ENCODE measurements around the gene PIWIL1. TPM values are rescaled to one million over a fixed set of nuclear protein-coding genes. Genes with fewer than 3 reads are reported as not detected.

Gene PIWIL1
- total and polyA plus RNA-seq, 2 donors (not counting 3 experiments of a cell fraction or from before 2014, with no cell fraction given), result not detected

DNA sequence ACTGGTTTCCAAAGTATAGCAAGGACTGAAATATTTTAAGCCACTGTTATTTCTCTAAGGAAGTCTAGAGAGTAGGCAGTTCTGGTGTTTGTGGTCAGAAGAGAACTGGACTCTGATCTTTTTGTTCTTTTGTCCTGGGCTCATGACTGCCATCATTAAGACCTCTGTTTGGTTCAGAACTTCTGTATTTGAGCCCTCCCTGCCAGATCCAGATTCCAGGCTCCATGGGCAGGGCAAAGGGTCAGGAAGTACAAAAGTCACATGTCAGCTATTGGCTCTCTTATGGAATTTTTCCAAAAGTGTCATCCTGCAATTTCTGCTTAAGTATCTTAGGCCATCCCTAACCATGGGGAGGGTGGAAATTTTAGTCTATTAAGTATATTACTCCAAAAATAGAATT is 6.8 kb downstream of the PIWIL1 start:
- BruUV-seq (replicated peaks), result no TSS peak
- intact Hi-C loops (cut with micrococcal nuclease) (no loop called here), dilution Hi-C loops (cut with MboI; ENCODE audit: extremely low pct_ligation_motif_present, low sequenced_read_pairs) (no loop called here)
- ChIA-PET CTCF (no interaction called here), POLR2A (no interaction called here)
- TF ChIP-seq JUN (IDR thresholded peaks at IDR 0.05; ENCODE audit: borderline replicate concordance, insufficient read depth, insufficient read length, low read depth) (no peak), POLR2A (IDR thresholded peaks at IDR 0.05; ENCODE audit: low read depth, low read length) (no peak), GATA2 (IDR thresholded peaks at IDR 0.05; ENCODE audit: insufficient read depth, insufficient read length, low read depth, low read length) (no peak), MYC (IDR thresholded peaks at IDR 0.05; ENCODE audit: low read depth, low read length) (no peak), EZH2 (IDR thresholded peaks at IDR 0.05; ENCODE audit: borderline replicate concordance, low read depth, low read length, severe bottlenecking) (no peak), FOS (IDR thresholded peaks at IDR 0.05; ENCODE audit: borderline replicate concordance, insufficient read depth, low read length) (no peak), POLR2AphosphoS5 (IDR thresholded peaks at IDR 0.05; ENCODE audit: insufficient read depth, low read depth, low read length) (no peak)
- TF ChIP-seq, protein P1, sequence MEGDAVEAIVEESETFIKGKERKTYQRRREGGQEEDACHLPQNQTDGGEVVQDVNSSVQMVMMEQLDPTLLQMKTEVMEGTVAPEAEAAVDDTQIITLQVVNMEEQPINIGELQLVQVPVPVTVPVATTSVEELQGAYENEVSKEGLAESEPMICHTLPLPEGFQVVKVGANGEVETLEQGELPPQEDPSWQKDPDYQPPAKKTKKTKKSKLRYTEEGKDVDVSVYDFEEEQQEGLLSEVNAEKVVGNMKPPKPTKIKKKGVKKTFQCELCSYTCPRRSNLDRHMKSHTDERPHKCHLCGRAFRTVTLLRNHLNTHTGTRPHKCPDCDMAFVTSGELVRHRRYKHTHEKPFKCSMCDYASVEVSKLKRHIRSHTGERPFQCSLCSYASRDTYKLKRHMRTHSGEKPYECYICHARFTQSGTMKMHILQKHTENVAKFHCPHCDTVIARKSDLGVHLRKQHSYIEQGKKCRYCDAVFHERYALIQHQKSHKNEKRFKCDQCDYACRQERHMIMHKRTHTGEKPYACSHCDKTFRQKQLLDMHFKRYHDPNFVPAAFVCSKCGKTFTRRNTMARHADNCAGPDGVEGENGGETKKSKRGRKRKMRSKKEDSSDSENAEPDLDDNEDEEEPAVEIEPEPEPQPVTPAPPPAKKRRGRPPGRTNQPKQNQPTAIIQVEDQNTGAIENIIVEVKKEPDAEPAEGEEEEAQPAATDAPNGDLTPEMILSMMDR (IDR thresholded peaks at IDR 0.05; ENCODE audit: extremely low read depth in 1 of 2, insufficient read depth in 1 of 2, low read depth in 1 of 2, low read length in 2 of 2), result no peak
- TF ChIP-seq, protein P2, sequence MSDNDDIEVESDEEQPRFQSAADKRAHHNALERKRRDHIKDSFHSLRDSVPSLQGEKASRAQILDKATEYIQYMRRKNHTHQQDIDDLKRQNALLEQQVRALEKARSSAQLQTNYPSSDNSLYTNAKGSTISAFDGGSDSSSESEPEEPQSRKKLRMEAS (IDR thresholded peaks at IDR 0.05; ENCODE audit: insufficient read depth, insufficient read length), result no peak
- no peaks in the 10 kb centered on the region for H3K9me1 ChIP-seq (replicated peaks; ENCODE audit: control insufficient read depth, extremely low read depth, insufficient read depth, low read length)
- H2AFZ ChIP-seq (ENCODE audit: low read depth, low read length), result no peak overlapping the region
- no peak for FAIRE-seq
- H4K20me1 ChIP-seq (replicated peaks; ENCODE audit: control insufficient read depth, extremely low read depth, insufficient read depth, low read length), result no peaks in the 10 kb centered on the region
- H3K9me3 ChIP-seq (replicated peaks; ENCODE audit: control insufficient read depth, insufficient read depth, low read length), result no peaks in the 10 kb centered on the region
- H3K79me2 ChIP-seq (ENCODE audit: control insufficient read depth, insufficient read depth, low read length), result no peaks in the 10 kb centered on the region
- no peak overlapping the region for H3K4me2 ChIP-seq (ENCODE audit: insufficient read depth, low read length)
- no peak for DNase-seq (ENCODE audit: low read depth, low spot score)
- no peak overlapping the region for H3K27ac ChIP-seq (ENCODE audit: insufficient read depth, low read depth, low read length)
- H3K4me1 ChIP-seq (ENCODE audit: control insufficient read depth, extremely low read depth, insufficient read depth, low read length), result no peaks in the 10 kb centered on the region
- H3K27me3 ChIP-seq (ENCODE audit: control insufficient read depth in 2 of 2, insufficient read depth in 2 of 2, low read length in 2 of 2), result no peaks in the 10 kb centered on the region
- no peak overlapping the region for H3K9ac ChIP-seq (replicated peaks; ENCODE audit: extremely low read depth, insufficient read depth, low read length)
- H3K4me3 ChIP-seq (replicated peaks in 1 of 3; ENCODE audit: insufficient read depth in 1 of 3, low read depth in 1 of 3, low read length in 3 of 3), result no peak overlapping the region
- no peaks in the 10 kb centered on the region for H3K36me3 ChIP-seq (ENCODE audit: control insufficient read depth in 2 of 2, extremely low read depth in 1 of 2, insufficient read depth in 2 of 2, low read length in 2 of 2)

All from endothelial cell of umbilical vein (primary cell).